Activated naive CD4-positive, alpha-beta T cell treated with anti-CD3 and anti-CD28 coated beads, Interleukin-2, amount 50 U/mL, for 24 hours (primary cell): ENCODE results near the gene MGAM2.

Experiments
- H3K27ac Mint-ChIP-seq: one replicate; pipeline ENCODE4 v1.8.0; 2021; ENCODE audit warnings: mild to moderate bottlenecking, mixed read lengths
- H3K27me3 Mint-ChIP-seq: one replicate; pipeline ENCODE4 v1.8.0; 2021; ENCODE audit warnings: mixed read lengths
- H3K36me3 Mint-ChIP-seq: one replicate; pipeline ENCODE4 v1.8.0; 2021; ENCODE audit warnings: mixed read lengths
- H3K4me1 Mint-ChIP-seq: one replicate; pipeline ENCODE4 v1.8.0; 2021; ENCODE audit warnings: mixed read lengths
- H3K4me3 Mint-ChIP-seq: one replicate; pipeline ENCODE4 v1.8.0; 2021; ENCODE audit warnings: mild to moderate bottlenecking, mixed read lengths
- H3K9me3 Mint-ChIP-seq: one replicate; pipeline ENCODE4 v1.8.0; 2021; ENCODE audit warnings: mixed read lengths

MGAM2 gene

GRCh38 chr7:142139597-142140400 is 28.3 kb downstream of the MGAM2 start:
- Mint-ChIP-seq H3K9me3 (no peaks in the 10 kb centered on the region), H3K4me1 (no peaks in the 10 kb centered on the region), H3K36me3 (no peaks in the 10 kb centered on the region), H3K27ac (no peak overlapping the region), H3K27me3 (peaks cover 2% of the 10 kb centered on the region), H3K4me3 (no peak overlapping the region)

- H3K36me3 Mint-ChIP-seq = no peaks in the 10 kb centered on the region
- no peak overlapping the region for H3K4me3 Mint-ChIP-seq
- no peaks in the 10 kb centered on the region for H3K4me1 Mint-ChIP-seq
- no peaks in the 10 kb centered on the region for H3K9me3 Mint-ChIP-seq
- H3K27me3 Mint-ChIP-seq = peaks cover 2% of the 10 kb centered on the region
- H3K27ac Mint-ChIP-seq = no peak overlapping the region
Observed at GRCh38 chr7:142140401-142140959, 29.0 kb downstream of the MGAM2 start.

GRCh38 chr7:142142702-142143101 is 31.2 kb downstream of the MGAM2 start:
- Mint-ChIP-seq H3K4me1 (no peaks in the 10 kb centered on the region), H3K36me3 (no peaks in the 10 kb centered on the region), H3K27ac (no peak overlapping the region), H3K27me3 (peaks cover 2% of the 10 kb centered on the region), H3K9me3 (no peaks in the 10 kb centered on the region), H3K4me3 (no peak overlapping the region)

- Mint-ChIP-seq H3K27ac (no peak overlapping the region), H3K9me3 (no peaks in the 10 kb centered on the region), H3K4me3 (no peak overlapping the region), H3K36me3 (no peaks in the 10 kb centered on the region), H3K4me1 (no peaks in the 10 kb centered on the region), H3K27me3 (peaks cover 2% of the 10 kb centered on the region)
Observed at GRCh38 chr7:142146124-142146523, 34.6 kb downstream of the MGAM2 start.

GRCh38 chr7:142150356-142150755 is 38.8 kb downstream of the MGAM2 start:
- Mint-ChIP-seq H3K9me3 (no peaks in the 10 kb centered on the region), H3K27me3 (no peaks in the 10 kb centered on the region), H3K27ac (no peak overlapping the region), H3K4me1 (no peaks in the 10 kb centered on the region), H3K36me3 (no peaks in the 10 kb centered on the region), H3K4me3 (no peak overlapping the region)

GRCh38 chr7:142150869-142151268 is 39.4 kb downstream of the MGAM2 start:
- Mint-ChIP-seq H3K36me3 (no peaks in the 10 kb centered on the region), H3K4me3 (no peak overlapping the region), H3K27ac (no peak overlapping the region), H3K9me3 (no peaks in the 10 kb centered on the region), H3K4me1 (no peaks in the 10 kb centered on the region), H3K27me3 (no peaks in the 10 kb centered on the region)

- H3K4me1 Mint-ChIP-seq = no peaks in the 10 kb centered on the region
- no peaks in the 10 kb centered on the region for H3K9me3 Mint-ChIP-seq
- no peak overlapping the region for H3K4me3 Mint-ChIP-seq
- peaks cover 2% of the 10 kb centered on the region for H3K27me3 Mint-ChIP-seq
- H3K27ac Mint-ChIP-seq = no peak overlapping the region
- H3K36me3 Mint-ChIP-seq = no peaks in the 10 kb centered on the region
Observed at GRCh38 chr7:142152076-142152475, 40.6 kb downstream of the MGAM2 start.

- Mint-ChIP-seq H3K27ac (no peak overlapping the region), H3K4me1 (no peaks in the 10 kb centered on the region), H3K9me3 (no peaks in the 10 kb centered on the region), H3K36me3 (no peaks in the 10 kb centered on the region), H3K27me3 (peaks cover 4% of the 10 kb centered on the region), H3K4me3 (no peak overlapping the region)
Observed at GRCh38 chr7:142153400-142153799, 41.9 kb downstream of the MGAM2 start.

GRCh38 chr7:142158736-142159496 is 47.4 kb downstream of the MGAM2 start:
- Mint-ChIP-seq H3K4me1 (no peaks in the 10 kb centered on the region), H3K27me3 (peaks cover 4% of the 10 kb centered on the region), H3K9me3 (no peaks in the 10 kb centered on the region), H3K4me3 (no peak overlapping the region), H3K27ac (no peak overlapping the region), H3K36me3 (no peaks in the 10 kb centered on the region)

GRCh38 chr7:142161921-142162320 is 50.4 kb downstream of the MGAM2 start:
- Mint-ChIP-seq H3K36me3 (no peaks in the 10 kb centered on the region), H3K27me3 (peaks cover 6% of the 10 kb centered on the region), H3K4me3 (no peak overlapping the region), H3K27ac (no peak overlapping the region), H3K4me1 (no peaks in the 10 kb centered on the region), H3K9me3 (no peaks in the 10 kb centered on the region)

- Mint-ChIP-seq H3K36me3 (no peaks in the 10 kb centered on the region), H3K4me3 (no peak overlapping the region), H3K9me3 (no peaks in the 10 kb centered on the region), H3K27me3 (peaks cover 4% of the 10 kb centered on the region), H3K4me1 (no peaks in the 10 kb centered on the region), H3K27ac (no peak overlapping the region)
Observed at GRCh38 chr7:142168746-142169145, 57.2 kb downstream of the MGAM2 start.

GRCh38 chr7:142172932-142173331 is 61.4 kb downstream of the MGAM2 start:
- no peaks in the 10 kb centered on the region for H3K36me3 Mint-ChIP-seq
- H3K27me3 Mint-ChIP-seq = no peaks in the 10 kb centered on the region
- H3K27ac Mint-ChIP-seq = no peak overlapping the region
- no peaks in the 10 kb centered on the region for H3K4me1 Mint-ChIP-seq
- H3K4me3 Mint-ChIP-seq = no peak overlapping the region
- no peaks in the 10 kb centered on the region for H3K9me3 Mint-ChIP-seq

- Mint-ChIP-seq H3K27ac (no peak overlapping the region), H3K4me1 (no peaks in the 10 kb centered on the region), H3K36me3 (no peaks in the 10 kb centered on the region), H3K27me3 (no peaks in the 10 kb centered on the region), H3K9me3 (no peaks in the 10 kb centered on the region), H3K4me3 (no peak overlapping the region)
Observed at GRCh38 chr7:142174441-142174840, 62.9 kb downstream of the MGAM2 start.

GRCh38 chr7:142175594-142175993 is 64.1 kb downstream of the MGAM2 start:
- Mint-ChIP-seq H3K36me3 (no peaks in the 10 kb centered on the region), H3K9me3 (no peaks in the 10 kb centered on the region), H3K4me1 (no peaks in the 10 kb centered on the region), H3K27me3 (peaks cover 1% of the 10 kb centered on the region), H3K27ac (no peak overlapping the region), H3K4me3 (no peak overlapping the region)

- H3K9me3 Mint-ChIP-seq = no peaks in the 10 kb centered on the region
- no peak overlapping the region for H3K4me3 Mint-ChIP-seq
- H3K36me3 Mint-ChIP-seq = no peaks in the 10 kb centered on the region
- H3K27me3 Mint-ChIP-seq = peaks cover 1% of the 10 kb centered on the region
- H3K27ac Mint-ChIP-seq = no peak overlapping the region
- H3K4me1 Mint-ChIP-seq = no peaks in the 10 kb centered on the region
Observed at GRCh38 chr7:142176901-142177300, 65.4 kb downstream of the MGAM2 start.

- Mint-ChIP-seq H3K9me3 (no peaks in the 10 kb centered on the region), H3K27me3 (peaks cover 1% of the 10 kb centered on the region), H3K36me3 (no peaks in the 10 kb centered on the region), H3K27ac (no peak overlapping the region), H3K4me1 (no peaks in the 10 kb centered on the region), H3K4me3 (no peak overlapping the region)
Observed at GRCh38 chr7:142177869-142178268, 66.4 kb downstream of the MGAM2 start.
